GM12872 (cell line): Measurements from ENCODE around the gene ARFGAP3.

Experiments
- CTCF ChIP-seq: IDR thresholded peaks from 3 replicates; pipeline ENCODE4 v1.5.1; 2011; ENCODE audit warnings: low read depth, mild to moderate bottlenecking, low read length, moderate library complexity; ENCODE audit not compliant: insufficient read depth

ARFGAP3 gene

GRCh38 chr22:42772647-42773046 lies 84.4 kb downstream of the ARFGAP3 start:
- no peak for TF ChIP-seq CTCF

- TF ChIP-seq CTCF, result no peak
These were observed 86.0 kb downstream of the ARFGAP3 start for GRCh38 chr22:42770941-42771647.

GRCh38 chr22:42770448-42770726 lies 86.7 kb downstream of the ARFGAP3 start:
- TF ChIP-seq CTCF, result no peak

GRCh38 chr22:42769574-42770447 lies 87.3 kb downstream of the ARFGAP3 start:
- no peak for TF ChIP-seq CTCF

- no peak for TF ChIP-seq CTCF
These were observed 87.9 kb downstream of the ARFGAP3 start for GRCh38 chr22:42769238-42769573.

GRCh38 chr22:42768385-42769035 lies 88.6 kb downstream of the ARFGAP3 start:
- no peak for TF ChIP-seq CTCF

GRCh38 chr22:42766860-42767259 lies 90.2 kb downstream of the ARFGAP3 start:
- TF ChIP-seq CTCF, result no peak
